Measurements from ENCODE around the gene ZCWPW2.

DNA sequence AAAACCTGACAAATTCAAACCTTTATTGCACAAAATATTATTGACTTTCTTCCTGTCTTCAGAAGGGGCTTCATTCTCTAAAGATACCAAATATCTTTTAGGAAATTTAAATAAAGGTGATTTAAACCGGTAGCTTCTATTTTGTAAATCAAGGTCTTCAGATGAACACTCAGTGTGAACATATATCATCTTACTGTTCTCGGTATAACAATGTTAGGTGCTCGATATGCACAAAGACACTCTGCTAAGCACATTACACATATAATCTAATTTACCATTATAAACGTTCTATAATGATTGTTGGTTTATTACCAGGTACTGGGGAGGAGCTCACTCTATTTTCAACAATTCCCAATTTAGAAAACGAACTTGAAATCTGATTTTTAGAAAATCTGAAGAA lies 225.5 kb downstream of the ZCWPW2 start:
- no peak for TF ChIP-seq POLR2A (IDR thresholded peaks at IDR 0.05; ENCODE audit: extremely low read depth, insufficient read length)
- TF ChIP-seq, protein P1, sequence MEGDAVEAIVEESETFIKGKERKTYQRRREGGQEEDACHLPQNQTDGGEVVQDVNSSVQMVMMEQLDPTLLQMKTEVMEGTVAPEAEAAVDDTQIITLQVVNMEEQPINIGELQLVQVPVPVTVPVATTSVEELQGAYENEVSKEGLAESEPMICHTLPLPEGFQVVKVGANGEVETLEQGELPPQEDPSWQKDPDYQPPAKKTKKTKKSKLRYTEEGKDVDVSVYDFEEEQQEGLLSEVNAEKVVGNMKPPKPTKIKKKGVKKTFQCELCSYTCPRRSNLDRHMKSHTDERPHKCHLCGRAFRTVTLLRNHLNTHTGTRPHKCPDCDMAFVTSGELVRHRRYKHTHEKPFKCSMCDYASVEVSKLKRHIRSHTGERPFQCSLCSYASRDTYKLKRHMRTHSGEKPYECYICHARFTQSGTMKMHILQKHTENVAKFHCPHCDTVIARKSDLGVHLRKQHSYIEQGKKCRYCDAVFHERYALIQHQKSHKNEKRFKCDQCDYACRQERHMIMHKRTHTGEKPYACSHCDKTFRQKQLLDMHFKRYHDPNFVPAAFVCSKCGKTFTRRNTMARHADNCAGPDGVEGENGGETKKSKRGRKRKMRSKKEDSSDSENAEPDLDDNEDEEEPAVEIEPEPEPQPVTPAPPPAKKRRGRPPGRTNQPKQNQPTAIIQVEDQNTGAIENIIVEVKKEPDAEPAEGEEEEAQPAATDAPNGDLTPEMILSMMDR (IDR thresholded peaks at IDR 0.05; ENCODE audit: low read depth, low read length) = no peak

Data from NB4 (cell line).